HCT116 (cell line): ENCODE measurements around the gene GLO1. TPM values are rescaled to one million over a fixed set of nuclear protein-coding genes. Genes with fewer than 3 reads are reported as not detected.
A peak's percentile ranks its signal among the peaks of the same experiment; 100 is the strongest.
"Not testable (repeated sequence)": the region's sequence is repeated elsewhere in the genome, so short reads cannot be mapped to it uniquely, and the experiment has no call there.

Experiments used
- ATAC-seq: fragments of 200-7000 bp; cut with Tn5 transposase; 2 replicates; pipeline ENCODE4 v1.9.1; 2020; ENCODE audit warnings: mild to moderate bottlenecking, moderate library complexity
- BruUV-seq: library from RNA; stranded (reverse); fragments of 400-500 nt; replicated peaks from 2 replicates; lab custom pipeline; 2021; lab: Mats Ljungman, UMichigan
- CTCF ChIA-PET: fragments of 300-600 bp; sonication (Branson Sonifier 250); formaldehyde crosslinking; loops from one replicate; lab custom pipeline; 2021; ENCODE audit warnings: antibody characterized with exemption; lab: Charles Lee
- POLR2A ChIA-PET: fragments of 300-600, 350-600 bp; sonication (Branson Sonifier 250); formaldehyde crosslinking; loops from one replicate; lab custom pipeline; 2021; ENCODE audit warnings: antibody characterized with exemption; lab: Charles Lee
- RAD21 ChIA-PET, 2 experiments: fragments of 300-600 bp; sonication (Branson Sonifier 250); formaldehyde crosslinking; loops; one replicate each; lab custom pipeline; 2023; ENCODE audit warnings: low total read pairs in 2 of 2; ENCODE audit not compliant: uncharacterized antibody in 2 of 2, unreplicated experiment in 2 of 2, low non-redundant PET in 1 of 2; lab: Charles Lee
- DNase-seq: peaks from one replicate; pipeline ENCODE4 v3.0.0-alpha.2; 2010; ENCODE audit warnings: low read depth, low spot score
- H2AFZ ChIP-seq: fragments of 200-600 bp; shearing (Covaris generic), sonication (generic); 2 replicates; pipeline ENCODE4 v1.6.1; 2017; ENCODE audit warnings: low read depth, mixed run types, mixed read lengths, antibody characterized with exemption, low read length; ENCODE audit not compliant: poor library complexity, severe bottlenecking
- H3K27ac ChIP-seq: 2 replicates; pipeline ENCODE4 v1.5.1; 2012; ENCODE audit warnings: low read depth, low read length
- H3K27me3 ChIP-seq: fragments of 200-600 bp; sonication (generic); 2 replicates; pipeline ENCODE4 v1.6.1; 2016; ENCODE audit warnings: mixed run types, low read length, mixed read lengths; ENCODE audit not compliant: insufficient read depth
- H3K36me3 ChIP-seq, 2 experiments: fragments of 200-500 bp in 1 of 2; fragments of 200-600 bp in 1 of 2; sonication (Bioruptor generic) in 1 of 2; sonication (generic) in 1 of 2; 2 replicates each; pipeline versions ENCODE4 v1.5.1 to v1.6.1; 2014 to 2016; ENCODE audit warnings: low read length in 2 of 2, inconsistent platforms in 1 of 2, mixed read lengths in 1 of 2, mixed run types in 1 of 2; ENCODE audit not compliant: insufficient read depth in 2 of 2, control insufficient read depth in 1 of 2
- H3K4me1 ChIP-seq, 2 experiments: fragments of 200-600 bp in 1 of 2; sonication (generic) in 1 of 2; 2 replicates each; pipeline versions ENCODE4 v1.5.1 to v1.6.1; 2012 to 2017; ENCODE audit warnings: low read length in 2 of 2, inconsistent platforms in 1 of 2, mild to moderate bottlenecking in 1 of 2, mixed read lengths in 1 of 2, mixed run types in 1 of 2, moderate library complexity in 1 of 2; ENCODE audit not compliant: insufficient read depth in 2 of 2, control insufficient read depth in 1 of 2
- H3K4me2 ChIP-seq: fragments of 200-600 bp; sonication (generic); 2 replicates; pipeline ENCODE4 v1.6.1; 2017; ENCODE audit warnings: mixed run types, low read length, mixed read lengths
- H3K4me3 ChIP-seq, 2 experiments: fragments of 200-600 bp in 1 of 2; sonication (generic) in 1 of 2; replicated peaks in 1 of 2; 2 replicates each; pipeline ENCODE4 v1.5.1; 2011 to 2016; ENCODE audit warnings: low read length in 2 of 2, control low read depth in 1 of 2, low read depth in 1 of 2, mild to moderate bottlenecking in 1 of 2, mixed read lengths in 1 of 2, mixed run types in 1 of 2
- H3K79me2 ChIP-seq: fragments of 200-600 bp; sonication (generic); 2 replicates; pipeline ENCODE4 v1.6.1; 2017; ENCODE audit warnings: mild to moderate bottlenecking, mixed run types, low read length, moderate library complexity, mixed read lengths; ENCODE audit not compliant: insufficient read depth
- H3K9ac ChIP-seq: fragments of 200-600 bp; sonication (generic); 2 replicates; pipeline ENCODE4 v1.6.1; 2016; ENCODE audit warnings: low read length, mixed read lengths
- H3K9me2 ChIP-seq: fragments of 200-600 bp; sonication (generic), shearing (Covaris generic); 2 replicates; pipeline ENCODE4 v1.6.1; 2017; ENCODE audit warnings: mixed run types, mild to moderate bottlenecking, moderate library complexity; ENCODE audit not compliant: insufficient read depth
- H3K9me3 ChIP-seq, 2 experiments: fragments of 200-500 bp in 1 of 2; fragments of 200-600 bp in 1 of 2; sonication (Bioruptor generic) in 1 of 2; sonication (generic) in 1 of 2; 2 replicates each; pipeline ENCODE4 v1.6.1; 2014 to 2017; ENCODE audit warnings: low read length in 2 of 2, mixed read lengths in 2 of 2, inconsistent platforms in 1 of 2, low read depth in 1 of 2, mild to moderate bottlenecking in 1 of 2, mixed run types in 1 of 2, moderate library complexity in 1 of 2; ENCODE audit not compliant: control insufficient read depth in 1 of 2, insufficient read depth in 1 of 2
- H4K20me1 ChIP-seq: fragments of 200-600 bp; sonication (generic), shearing (Covaris generic); 2 replicates; pipeline ENCODE4 v1.6.1; 2017; ENCODE audit warnings: mixed run types, mild to moderate bottlenecking, moderate library complexity; ENCODE audit not compliant: insufficient read depth
- ATF3 ChIP-seq: IDR thresholded peaks from 2 replicates; pipeline ENCODE4 v1.6.1; 2012
- CEBPB ChIP-seq: IDR thresholded peaks from 2 replicates; pipeline ENCODE4 v1.6.1; 2012; ENCODE audit warnings: low read depth
- EGR1 ChIP-seq: IDR thresholded peaks from 2 replicates; pipeline ENCODE4 v1.6.1; 2012; ENCODE audit warnings: low read depth
- ELF1 ChIP-seq: IDR thresholded peaks from 2 replicates; pipeline ENCODE4 v1.6.1; 2012; ENCODE audit warnings: low read depth, borderline replicate concordance
- EZH2 ChIP-seq: fragments of 200-600 bp; sonication (generic); IDR thresholded peaks from 2 replicates; pipeline ENCODE4 v1.6.1; 2017; ENCODE audit warnings: antibody characterized with exemption, mixed run types
- EZH2phosphoT487 ChIP-seq: fragments of 200-600 bp; IDR thresholded peaks from 2 replicates; pipeline ENCODE4 v1.6.1; 2018; ENCODE audit warnings: antibody characterized with exemption, borderline replicate concordance
- JUND ChIP-seq: IDR thresholded peaks from 2 replicates; pipeline ENCODE4 v1.6.1; 2012
- MAX ChIP-seq: IDR thresholded peaks from 2 replicates; pipeline ENCODE4 v1.6.1; 2012
- POLR2A ChIP-seq: IDR thresholded peaks from 2 replicates; pipeline ENCODE4 v1.7.0; 2011; ENCODE audit warnings: borderline replicate concordance; ENCODE audit not compliant: insufficient read depth, insufficient read length; ENCODE audit errors: extremely low read depth
- REST ChIP-seq: IDR thresholded peaks from 2 replicates; pipeline ENCODE4 v1.6.1; 2012; ENCODE audit warnings: low read depth
- SIN3A ChIP-seq: IDR thresholded peaks from 2 replicates; pipeline ENCODE4 v1.6.1; 2012; ENCODE audit warnings: low read depth
- SP1 ChIP-seq: IDR thresholded peaks from 2 replicates; pipeline ENCODE4 v1.6.1; 2012; ENCODE audit warnings: low read depth
- SRF ChIP-seq: IDR thresholded peaks from 2 replicates; pipeline ENCODE4 v1.6.1; 2012; ENCODE audit warnings: low read depth
- TCF7L2 ChIP-seq: IDR thresholded peaks from 2 replicates; pipeline ENCODE4 v1.7.0; 2011; ENCODE audit warnings: borderline replicate concordance, inconsistent platforms; ENCODE audit not compliant: insufficient read depth, insufficient read length; ENCODE audit errors: extremely low read depth
- YY1 ChIP-seq: IDR thresholded peaks from 2 replicates; pipeline ENCODE4 v1.6.1; 2011; ENCODE audit warnings: low read length, low read depth, moderate library complexity, mild to moderate bottlenecking; ENCODE audit not compliant: insufficient replicate concordance; ENCODE audit errors: extremely low read depth
- ZNF274 ChIP-seq: fragments of 200-500 bp; sonication (Bioruptor generic); IDR thresholded peaks from 2 replicates; pipeline ENCODE4 v1.6.1; 2014; ENCODE audit warnings: mild to moderate bottlenecking, low read depth, low read length, inconsistent platforms
- intact Hi-C: fragments of 100-400 bp; cut with micrococcal nuclease; formaldehyde crosslinking; loops from 2 replicates; pipeline ENCODE4 v1.10.0; 2022
- total RNA-seq: library from RNA; stranded (reverse); gene quantifications from one replicate; pipeline ENCODE4 v1.2.1, GENCODE V29; 2021; ENCODE audit not compliant: unreplicated experiment

Gene GLO1
- total RNA-seq, 1 experiment from 2014 or later, result 191 TPM

- no peak overlapping the region for H2AFZ ChIP-seq
- no peak for ATAC-seq
- DNase-seq, result no peak
Measured at GRCh38 chr6:38701551-38701950, 1.4 kb downstream of the GLO1 start.

DNA sequence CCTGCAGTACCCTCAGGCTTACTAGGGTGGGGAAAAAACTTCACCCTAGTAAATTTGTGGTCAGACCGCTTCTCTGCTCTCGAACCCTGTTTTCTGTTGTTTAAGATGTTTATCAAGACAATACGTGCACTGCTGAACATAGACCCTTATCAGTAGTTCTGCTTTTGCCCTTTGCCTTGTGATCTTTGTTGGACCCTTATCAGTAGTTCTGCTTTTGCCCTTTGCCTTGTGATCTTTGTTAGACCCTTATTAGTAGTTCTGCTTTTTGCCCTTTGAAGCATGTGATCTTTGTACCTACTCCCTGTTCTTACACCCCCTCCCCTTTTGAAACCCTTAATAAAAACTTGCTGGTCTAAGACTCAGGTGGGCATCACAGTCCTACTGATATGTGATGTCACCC is 3.2 kb downstream of the GLO1 start:
- BruUV-seq, H3K4me3 ChIP-seq, H3K9ac ChIP-seq, H4K20me1 ChIP-seq, H2AFZ ChIP-seq, H3K4me2 ChIP-seq, CTCF ChIA-PET, RAD21 ChIA-PET, ATAC-seq, H3K9me3 ChIP-seq, H3K9me2 ChIP-seq, POLR2A ChIA-PET, DNase-seq, H3K27me3 ChIP-seq, H3K27ac ChIP-seq, intact Hi-C loops: not testable (repeated sequence)
- peaks cover 0 to 11% of the 10 kb centered on the region in 2 experiments; a peak in 2 of 4 replicates for H3K4me1 ChIP-seq
- H3K36me3 ChIP-seq, result peaks cover 2 to 15% of the 10 kb centered on the region in 2 experiments; a peak in 2 of 4 replicates
- H3K79me2 ChIP-seq, result peaks cover 80% of the 10 kb centered on the region

More at GRCh38 chr6:38701551-38701950, 1.4 kb downstream of the GLO1 start:
- ChIA-PET POLR2A (no interaction called here), CTCF (no interaction called here), RAD21 (no interaction called here)
- BruUV-seq, result no TSS peak
- Histone ChIP-seq H3K4me3 (peak overlapping the region in 1 of 2 experiments; percentile 81; a peak in 3 of 4 replicates), H3K79me2 (peaks cover 62% of the 10 kb centered on the region), H3K4me1 (peaks cover 0 to 11% of the 10 kb centered on the region in 2 experiments; a peak in 2 of 4 replicates), H3K4me2 (peak overlapping the region; percentile 91), H3K27me3 (no peaks in the 10 kb centered on the region), H3K36me3 (peaks cover 2 to 15% of the 10 kb centered on the region in 2 experiments; a peak in 2 of 4 replicates), H3K27ac (no peak overlapping the region), H3K9ac (no peak overlapping the region), H3K9me3 (no peaks in the 10 kb centered on the region), H4K20me1 (no peaks in the 10 kb centered on the region), H3K9me2 (no peaks in the 10 kb centered on the region)
- intact Hi-C loops, result no loop called here
- no peak for TF ChIP-seq SIN3A
- no peak for TF ChIP-seq REST
- no peak for TF ChIP-seq EGR1
- no peak for TF ChIP-seq ZNF274
- no peak for TF ChIP-seq ATF3
- TF ChIP-seq YY1, result no peak
- TF ChIP-seq TCF7L2, result no peak
- no peak for TF ChIP-seq EZH2
- TF ChIP-seq CEBPB, result no peak
- no peak for TF ChIP-seq JUND
- no peak for TF ChIP-seq MAX
- TF ChIP-seq EZH2phosphoT487, result no peak
- TF ChIP-seq SP1, result no peak
- TF ChIP-seq POLR2A, result no peak
- TF ChIP-seq SRF, result no peak
- TF ChIP-seq ELF1, result no peak
